NB4 (cell line): ENCODE results near the gene OIT3.

ENCODE experiments used
- DNase-seq: peaks from one replicate; pipeline ENCODE4 v3.0.0; 2010; ENCODE audit warnings: low read depth
- H3K4me3 ChIP-seq: one replicate; pipeline ENCODE4 v1.5.1; 2011; ENCODE audit warnings: mild to moderate bottlenecking, low read depth, low read length, moderate library complexity
- MAX ChIP-seq: IDR thresholded peaks from 2 replicates; pipeline ENCODE4 v1.6.1; 2011; ENCODE audit warnings: low read depth, low read length
- MYC ChIP-seq: IDR thresholded peaks from 2 replicates; pipeline ENCODE4 v1.6.1; 2011; ENCODE audit warnings: low read depth, low read length
- POLR2A ChIP-seq: IDR thresholded peaks from 2 replicates; pipeline ENCODE4 v1.6.1; 2011; ENCODE audit warnings: mild to moderate bottlenecking; ENCODE audit not compliant: insufficient read length; ENCODE audit errors: extremely low read depth
- TF ChIP-seq, protein P1 (sequence below): IDR thresholded peaks from one replicate; pipeline ENCODE4 v1.5.1; 2012; ENCODE audit warnings: low read depth, low read length

The OIT3 gene

DNA sequence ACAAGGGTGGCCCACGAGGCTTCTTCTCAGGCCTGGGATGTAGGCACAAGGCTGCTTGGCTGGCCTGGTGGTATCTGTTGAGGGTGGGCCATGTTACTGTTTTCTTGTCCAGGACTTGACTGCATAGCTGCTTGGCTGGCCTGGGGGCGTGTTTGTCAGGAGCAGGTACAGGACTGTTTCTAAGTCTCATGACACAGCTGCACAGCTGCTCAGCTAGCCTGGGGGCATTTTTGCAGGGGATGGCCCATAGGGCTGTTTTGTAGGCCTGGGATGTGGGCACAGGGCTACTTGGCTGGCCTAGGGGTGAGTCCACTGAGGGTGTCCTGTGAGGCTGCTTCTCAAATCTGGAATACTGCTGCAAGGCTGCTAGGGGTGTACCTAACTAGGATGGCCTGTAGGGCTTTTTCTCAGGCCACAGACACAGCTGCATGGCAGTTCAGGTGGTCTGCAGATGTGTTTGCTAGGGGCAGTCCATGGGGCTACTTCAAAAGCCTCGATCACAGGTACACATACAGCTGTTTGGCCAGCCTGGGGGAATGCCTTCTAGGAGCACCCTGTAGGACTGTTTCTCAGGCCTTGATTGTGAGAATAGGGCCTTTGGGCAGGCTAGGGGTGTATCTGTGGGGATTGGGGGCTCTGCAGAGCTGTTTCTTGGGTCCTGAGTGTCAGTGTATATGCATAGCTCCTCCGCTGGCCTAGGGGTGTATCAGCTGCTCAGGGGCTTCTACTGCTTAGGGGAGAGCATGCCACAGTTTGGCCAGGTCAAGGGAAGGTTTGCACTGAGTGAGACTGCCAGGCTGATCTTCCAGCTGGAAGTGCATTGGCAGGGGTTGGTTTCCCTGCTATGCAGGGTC is 87.7 kb downstream of the OIT3 start:
- DNase-seq = no peak
- TF ChIP-seq MYC (no peak), MAX (no peak), POLR2A (no peak)
- TF ChIP-seq, protein P1, sequence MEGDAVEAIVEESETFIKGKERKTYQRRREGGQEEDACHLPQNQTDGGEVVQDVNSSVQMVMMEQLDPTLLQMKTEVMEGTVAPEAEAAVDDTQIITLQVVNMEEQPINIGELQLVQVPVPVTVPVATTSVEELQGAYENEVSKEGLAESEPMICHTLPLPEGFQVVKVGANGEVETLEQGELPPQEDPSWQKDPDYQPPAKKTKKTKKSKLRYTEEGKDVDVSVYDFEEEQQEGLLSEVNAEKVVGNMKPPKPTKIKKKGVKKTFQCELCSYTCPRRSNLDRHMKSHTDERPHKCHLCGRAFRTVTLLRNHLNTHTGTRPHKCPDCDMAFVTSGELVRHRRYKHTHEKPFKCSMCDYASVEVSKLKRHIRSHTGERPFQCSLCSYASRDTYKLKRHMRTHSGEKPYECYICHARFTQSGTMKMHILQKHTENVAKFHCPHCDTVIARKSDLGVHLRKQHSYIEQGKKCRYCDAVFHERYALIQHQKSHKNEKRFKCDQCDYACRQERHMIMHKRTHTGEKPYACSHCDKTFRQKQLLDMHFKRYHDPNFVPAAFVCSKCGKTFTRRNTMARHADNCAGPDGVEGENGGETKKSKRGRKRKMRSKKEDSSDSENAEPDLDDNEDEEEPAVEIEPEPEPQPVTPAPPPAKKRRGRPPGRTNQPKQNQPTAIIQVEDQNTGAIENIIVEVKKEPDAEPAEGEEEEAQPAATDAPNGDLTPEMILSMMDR = no peak
- no peak overlapping the region for H3K4me3 ChIP-seq

DNA sequence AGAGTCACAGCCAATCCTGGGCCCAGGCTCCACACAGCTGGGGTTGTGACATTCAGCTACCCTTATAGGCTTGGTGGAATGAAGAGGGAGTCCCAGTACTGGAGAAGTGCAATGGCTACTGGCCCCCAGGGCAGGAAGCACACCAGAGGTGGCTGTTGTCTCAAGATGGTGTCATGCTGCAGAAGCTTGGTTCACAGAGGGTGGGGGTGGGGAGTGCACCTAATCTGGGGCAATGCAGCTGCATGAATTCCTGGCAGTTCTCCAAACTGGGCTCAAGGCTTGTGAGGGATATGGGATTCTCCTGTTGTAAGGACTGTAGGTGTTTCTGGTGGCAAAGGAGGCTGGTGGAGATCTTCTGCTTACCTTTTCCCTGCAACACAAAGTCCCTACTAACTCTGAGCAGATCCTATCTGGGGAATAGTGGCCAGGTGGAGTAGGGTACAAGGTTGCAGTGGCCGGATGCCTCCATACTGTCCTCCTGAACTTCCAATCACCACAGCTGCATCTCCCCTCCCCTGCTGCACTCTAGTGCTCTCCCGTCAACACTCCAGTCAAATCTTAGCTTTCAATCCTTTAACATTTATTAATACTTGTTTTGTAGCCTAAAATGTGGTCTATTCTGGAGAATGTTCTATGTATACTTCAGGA is 88.5 kb downstream of the OIT3 start:
- no peak overlapping the region for H3K4me3 ChIP-seq
- DNase-seq = no peak
- TF ChIP-seq, protein P1 = no peak
- no peak for TF ChIP-seq POLR2A
- no peak for TF ChIP-seq MAX
- no peak for TF ChIP-seq MYC
